ENCODE data around the gene TMEM123.
A peak's percentile ranks its signal among the peaks of the same experiment; 100 is the strongest.

Gene TMEM123

GRCh38 chr11:102452461-102453301 is at the start of gene TMEM123:
TMEM123 (minus strand) TSS chr11:102452765; CDS start chr11:102452623, 142 bp downstream.
- H3K9me3 Mint-ChIP-seq: no peaks in the 10 kb centered on the region
- peak within 1 kb of the TSS; percentile 97 for H3K27ac Mint-ChIP-seq
- H3K4me3 Mint-ChIP-seq: peak within 1 kb of the TSS; percentile 93
- peaks cover 35% of the 10 kb centered on the region for H3K36me3 Mint-ChIP-seq (ENCODE audit: low read depth)
- peaks cover 82% of the 10 kb centered on the region for H3K4me1 Mint-ChIP-seq (ENCODE audit: low read depth)
- no peaks in the 10 kb centered on the region for H3K27me3 Mint-ChIP-seq

- H3K27me3 Mint-ChIP-seq: peaks cover 5% of the 10 kb centered on the region
- no peaks in the 10 kb centered on the region for H3K9me3 Mint-ChIP-seq
- no peaks in the 10 kb centered on the region for H3K36me3 Mint-ChIP-seq (ENCODE audit: low read depth)
- peaks cover under 1% of the 10 kb centered on the region for H3K4me1 Mint-ChIP-seq (ENCODE audit: low read depth)
- no peak overlapping the region for H3K27ac Mint-ChIP-seq
- no peak overlapping the region for H3K4me3 Mint-ChIP-seq
Observed at GRCh38 chr11:102500829-102501228, 48.3 kb upstream of the TMEM123 start.

- Mint-ChIP-seq H3K9me3 (no peaks in the 10 kb centered on the region), H3K4me3 (no peak overlapping the region), H3K27ac (no peak overlapping the region), H3K27me3 (peaks cover 7% of the 10 kb centered on the region), H3K36me3 (ENCODE audit: low read depth) (no peaks in the 10 kb centered on the region), H3K4me1 (ENCODE audit: low read depth) (peaks cover 8% of the 10 kb centered on the region)
Observed at GRCh38 chr11:102499931-102500330, 47.4 kb upstream of the TMEM123 start.

- Mint-ChIP-seq H3K36me3 (ENCODE audit: low read depth) (no peaks in the 10 kb centered on the region), H3K4me3 (no peak overlapping the region), H3K9me3 (no peaks in the 10 kb centered on the region), H3K27me3 (peaks cover 7% of the 10 kb centered on the region), H3K4me1 (ENCODE audit: low read depth) (peaks cover 15% of the 10 kb centered on the region), H3K27ac (no peak overlapping the region)
Observed at GRCh38 chr11:102499151-102499550, 46.6 kb upstream of the TMEM123 start.

- H3K4me3 Mint-ChIP-seq: no peak overlapping the region
- H3K27ac Mint-ChIP-seq: no peak overlapping the region
- H3K4me1 Mint-ChIP-seq (ENCODE audit: low read depth): peaks cover 24% of the 10 kb centered on the region
- peaks cover 4% of the 10 kb centered on the region for H3K27me3 Mint-ChIP-seq
- no peaks in the 10 kb centered on the region for H3K36me3 Mint-ChIP-seq (ENCODE audit: low read depth)
- no peaks in the 10 kb centered on the region for H3K9me3 Mint-ChIP-seq
Observed at GRCh38 chr11:102497061-102497460, 44.5 kb upstream of the TMEM123 start.

- H3K9me3 Mint-ChIP-seq: no peaks in the 10 kb centered on the region
- H3K4me3 Mint-ChIP-seq: no peak overlapping the region
- H3K4me1 Mint-ChIP-seq (ENCODE audit: low read depth): peaks cover 36% of the 10 kb centered on the region
- H3K27ac Mint-ChIP-seq: peak overlapping the region; percentile 31
- peaks cover 4% of the 10 kb centered on the region for H3K27me3 Mint-ChIP-seq
- no peaks in the 10 kb centered on the region for H3K36me3 Mint-ChIP-seq (ENCODE audit: low read depth)
Observed at GRCh38 chr11:102495161-102496042, 42.8 kb upstream of the TMEM123 start.

GRCh38 chr11:102494216-102494615 is 41.7 kb upstream of the TMEM123 start:
- no peak overlapping the region for H3K27ac Mint-ChIP-seq
- H3K4me1 Mint-ChIP-seq (ENCODE audit: low read depth): peaks cover 47% of the 10 kb centered on the region
- H3K36me3 Mint-ChIP-seq (ENCODE audit: low read depth): no peaks in the 10 kb centered on the region
- no peak overlapping the region for H3K4me3 Mint-ChIP-seq
- H3K9me3 Mint-ChIP-seq: no peaks in the 10 kb centered on the region
- H3K27me3 Mint-ChIP-seq: peaks cover 4% of the 10 kb centered on the region

GRCh38 chr11:102493524-102493923 is 41.0 kb upstream of the TMEM123 start:
- no peaks in the 10 kb centered on the region for H3K36me3 Mint-ChIP-seq (ENCODE audit: low read depth)
- no peaks in the 10 kb centered on the region for H3K9me3 Mint-ChIP-seq
- no peak overlapping the region for H3K4me3 Mint-ChIP-seq
- peaks cover 4% of the 10 kb centered on the region for H3K27me3 Mint-ChIP-seq
- H3K27ac Mint-ChIP-seq: no peak overlapping the region
- peaks cover 53% of the 10 kb centered on the region for H3K4me1 Mint-ChIP-seq (ENCODE audit: low read depth)

GRCh38 chr11:102491969-102492368 is 39.4 kb upstream of the TMEM123 start:
- no peak overlapping the region for H3K4me3 Mint-ChIP-seq
- no peaks in the 10 kb centered on the region for H3K9me3 Mint-ChIP-seq
- H3K36me3 Mint-ChIP-seq (ENCODE audit: low read depth): no peaks in the 10 kb centered on the region
- H3K4me1 Mint-ChIP-seq (ENCODE audit: low read depth): peaks cover 66% of the 10 kb centered on the region
- H3K27ac Mint-ChIP-seq: no peak overlapping the region
- H3K27me3 Mint-ChIP-seq: peaks cover 4% of the 10 kb centered on the region

GRCh38 chr11:102489186-102490145 is 36.9 kb upstream of the TMEM123 start:
- Mint-ChIP-seq H3K36me3 (ENCODE audit: low read depth) (no peaks in the 10 kb centered on the region), H3K4me1 (ENCODE audit: low read depth) (peaks cover 54% of the 10 kb centered on the region), H3K27ac (peak overlapping the region; percentile 38), H3K4me3 (peak overlapping the region; percentile 14), H3K9me3 (no peaks in the 10 kb centered on the region), H3K27me3 (no peaks in the 10 kb centered on the region)

GRCh38 chr11:102488208-102488607 is 35.6 kb upstream of the TMEM123 start:
- no peak overlapping the region for H3K4me3 Mint-ChIP-seq
- H3K36me3 Mint-ChIP-seq (ENCODE audit: low read depth): no peaks in the 10 kb centered on the region
- H3K27ac Mint-ChIP-seq: peak overlapping the region; percentile 23
- no peaks in the 10 kb centered on the region for H3K9me3 Mint-ChIP-seq
- peaks cover 51% of the 10 kb centered on the region for H3K4me1 Mint-ChIP-seq (ENCODE audit: low read depth)
- H3K27me3 Mint-ChIP-seq: no peaks in the 10 kb centered on the region

- Mint-ChIP-seq H3K27ac (no peak overlapping the region), H3K36me3 (ENCODE audit: low read depth) (no peaks in the 10 kb centered on the region), H3K4me1 (ENCODE audit: low read depth) (peaks cover 43% of the 10 kb centered on the region)
Observed at GRCh38 chr11:102487214-102487613, 34.6 kb upstream of the TMEM123 start.

GRCh38 chr11:102486584-102486983 is 34.0 kb upstream of the TMEM123 start:
- Mint-ChIP-seq H3K36me3 (ENCODE audit: low read depth) (no peaks in the 10 kb centered on the region), H3K4me1 (ENCODE audit: low read depth) (peaks cover 37% of the 10 kb centered on the region), H3K4me3 (no peak overlapping the region), H3K9me3 (no peaks in the 10 kb centered on the region), H3K27ac (peak overlapping the region; percentile 5), H3K27me3 (no peaks in the 10 kb centered on the region)

More at GRCh38 chr11:102487214-102487613, 34.6 kb upstream of the TMEM123 start:
- Mint-ChIP-seq H3K4me3 (no peak overlapping the region), H3K9me3 (no peaks in the 10 kb centered on the region), H3K27me3 (no peaks in the 10 kb centered on the region)

- Mint-ChIP-seq H3K36me3 (ENCODE audit: low read depth) (no peaks in the 10 kb centered on the region), H3K9me3 (no peaks in the 10 kb centered on the region), H3K4me1 (ENCODE audit: low read depth) (peaks cover 29% of the 10 kb centered on the region), H3K27me3 (no peaks in the 10 kb centered on the region), H3K4me3 (no peak overlapping the region), H3K27ac (no peak overlapping the region)
Observed at GRCh38 chr11:102485095-102485722, 32.6 kb upstream of the TMEM123 start.

Data from stimulated activated naive CD8-positive, alpha-beta T cell treated with anti-CD3 and anti-CD28 coated beads, Interleukin-15, Interleukin-2, amounts not matched to agents 100 ng/mL and 50 ng/mL, for 24 hours (primary cell).